H1 (cell line): Measurements from ENCODE around the gene RELB. TPM values are rescaled to one million over a fixed set of nuclear protein-coding genes. Genes with fewer than 3 reads are reported as not detected.

Experiments used
- ASH2L ChIP-seq: fragments of 200-600, 300-600 bp; sonication (generic); IDR thresholded peaks from one replicate; pipeline ENCODE4 v1.7.1; 2017; ENCODE audit warnings: low read length
- CEBPB ChIP-seq: IDR thresholded peaks from 2 replicates; pipeline ENCODE4 v1.6.1; 2012; ENCODE audit warnings: low read depth, low read length
- CHD7 ChIP-seq: fragments of 300-600 bp; sonication (generic); IDR thresholded peaks from 2 replicates; pipeline ENCODE4 v1.7.1; 2012; ENCODE audit warnings: low read length, moderate library complexity, mild to moderate bottlenecking, inconsistent platforms; ENCODE audit not compliant: insufficient replicate concordance
- CTCF ChIP-seq, 3 experiments: IDR thresholded peaks; 1 replicate in 2 of 3; 2 replicates in 1 of 3; pipeline versions ENCODE4 v1.5.1 to v1.6.1; 2011; ENCODE audit warnings: low read length in 3 of 3, mild to moderate bottlenecking in 3 of 3, inconsistent platforms in 2 of 3, low read depth in 1 of 3, moderate library complexity in 1 of 3; ENCODE audit not compliant: insufficient read depth in 1 of 3; ENCODE audit errors: control extremely low read depth in 1 of 3
- EGR1 ChIP-seq: IDR thresholded peaks from 2 replicates; pipeline ENCODE4 v1.6.1; 2011; ENCODE audit warnings: low read depth, low read length, borderline replicate concordance
- NRF1 ChIP-seq: IDR thresholded peaks from 2 replicates; pipeline ENCODE4 v1.6.1; 2011; ENCODE audit warnings: mild to moderate bottlenecking, low read depth, low read length, improper control_type of control experiment
- polyA plus RNA-seq, 7 experiments: library from polyadenylated mRNA; depleted of rRNA in 3 of 7; stranded (reverse) in 5 of 7; unstranded in 2 of 7; fragments of >200 nt in 5 of 7; fragments of 200-250 nt in 2 of 7; gene quantifications; 1 replicate in 5 of 7; 2 replicates in 1 of 7; 4 replicates in 1 of 7; pipeline versions ENCODE4 v1.2.1 to v1.2.3, GENCODE V29; 2011 to 2013; ENCODE audit warnings: missing spikeins in 2 of 7, mixed read lengths in 2 of 7
- total RNA-seq: library from RNA; stranded (reverse); fragmentation: NEBNext Ultra II Directional; extraction: Animal tissue kit (Norgen Biotek cat#: 25700); gene quantifications from 2 replicates; pipeline ENCODE4 v1.2.1, GENCODE V29; 2021

The RELB gene
- total and polyA plus RNA-seq, 2 of the 8 experiments (the other 6 are each of a cell fraction or from before 2014, with no cell fraction given): 10.0 to 13.1 TPM

- TF ChIP-seq CHD7: no peak
- TF ChIP-seq CTCF (IDR thresholded peaks at IDR 0.05; ENCODE audit: control extremely low read depth in 1 of 3, insufficient read depth in 1 of 3, low read depth in 1 of 3, low read length in 3 of 3): no peak
- no peak for TF ChIP-seq NRF1
- TF ChIP-seq CEBPB: no peak
- no peak for TF ChIP-seq EGR1
- no peak for TF ChIP-seq ASH2L
- TF ChIP-seq, all 59 proteins: peak for 0
Observed at GRCh38 chr19:44992336-44993163, 8.7 kb upstream of the RELB start (continued).
